IMR-90 (cell line): Measurements from ENCODE around the gene ATPAF1. TPM values are rescaled to one million over a fixed set of nuclear protein-coding genes. Genes with fewer than 3 reads are reported as not detected.

ENCODE experiments used
- ATAC-seq: fragments of 200-7000 bp; cut with Tn5 transposase; 2 replicates; pipeline ENCODE4 v1.9.1; 2020; ENCODE audit warnings: low read depth, mild to moderate bottlenecking, moderate library complexity
- BruUV-seq: library from RNA; stranded (reverse); fragments of 400-500 nt; replicated peaks from 2 replicates; lab custom pipeline; 2021; lab: Mats Ljungman, UMichigan
- CTCF ChIA-PET: fragments of 300-600 bp; formaldehyde crosslinking; extraction: SDS; loops from one replicate; lab custom pipeline; 2021; ENCODE audit warnings: antibody characterized with exemption; lab: Yijun Ruan, JAX
- POLR2A ChIA-PET: fragments of 300-600 bp; sonication (Branson Sonifier 250); formaldehyde crosslinking; loops from one replicate; lab custom pipeline; 2022; ENCODE audit warnings: antibody characterized with exemption; ENCODE audit not compliant: unreplicated experiment; lab: Charles Lee
- DNase-seq: peaks from one replicate; pipeline ENCODE4 v3.0.0; 2013
- H2AFZ ChIP-seq: replicated peaks from 2 replicates; pipeline ENCODE3; 2013; ENCODE audit warnings: low read length, mild to moderate bottlenecking; ENCODE audit not compliant: poor library complexity
- H2AK5ac ChIP-seq: 2 replicates; pipeline ENCODE4 v1.6.1; 2013; ENCODE audit warnings: low read depth, low read length, inconsistent platforms
- H2AK9ac ChIP-seq: replicated peaks from 2 replicates; pipeline ENCODE3; 2013; ENCODE audit warnings: mild to moderate bottlenecking, low read depth, low read length, moderate library complexity; ENCODE audit not compliant: poor library complexity
- H2BK120ac ChIP-seq: 2 replicates; pipeline ENCODE4 v1.6.1; 2013; ENCODE audit warnings: low read depth, low read length, inconsistent platforms
- H2BK15ac ChIP-seq: 3 replicates; pipeline ENCODE4 v1.6.1; 2013; ENCODE audit warnings: low read depth, low read length, inconsistent platforms
- H2BK20ac ChIP-seq: 2 replicates; pipeline ENCODE4 v1.6.1; 2013; ENCODE audit warnings: low read depth, mild to moderate bottlenecking, inconsistent platforms, low read length, moderate library complexity
- H2BK5ac ChIP-seq: 2 replicates; pipeline ENCODE4 v1.6.1; 2013; ENCODE audit warnings: mild to moderate bottlenecking, low read depth, low read length, inconsistent platforms; ENCODE audit not compliant: poor library complexity, severe bottlenecking
- H3K14ac ChIP-seq: replicated peaks from 2 replicates; pipeline ENCODE4 v1.6.1; 2013; ENCODE audit warnings: low read depth, low read length, inconsistent platforms
- H3K18ac ChIP-seq: 2 replicates; pipeline ENCODE4 v1.6.1; 2013; ENCODE audit warnings: low read depth, low read length, control low read depth
- H3K23ac ChIP-seq: 2 replicates; pipeline ENCODE4 v1.6.1; 2013; ENCODE audit warnings: low read depth, low read length, inconsistent platforms
- H3K27ac ChIP-seq: 2 replicates; pipeline ENCODE4 v1.5.1; 2013; ENCODE audit warnings: mild to moderate bottlenecking, control low read depth, low read length; ENCODE audit not compliant: insufficient read depth
- H3K27me3 ChIP-seq: 2 replicates; pipeline ENCODE4 v1.6.1; 2013; ENCODE audit warnings: low read length; ENCODE audit not compliant: control insufficient read depth, insufficient read depth
- H3K36me3 ChIP-seq: 2 replicates; pipeline ENCODE4 v1.6.1; 2013; ENCODE audit warnings: low read length, mixed read lengths; ENCODE audit not compliant: control insufficient read depth, insufficient read depth
- H3K4ac ChIP-seq: 2 replicates; pipeline ENCODE4 v1.6.1; 2013; ENCODE audit warnings: low read depth, low read length, inconsistent platforms
- H3K4me1 ChIP-seq: 2 replicates; pipeline ENCODE4 v1.6.1; 2013; ENCODE audit warnings: low read length, mixed read lengths; ENCODE audit not compliant: control insufficient read depth, insufficient read depth
- H3K4me2 ChIP-seq: 2 replicates; pipeline ENCODE4 v1.6.1; 2013; ENCODE audit warnings: low read depth, mild to moderate bottlenecking, control low read depth, low read length, moderate library complexity
- H3K4me3 ChIP-seq: 2 replicates; pipeline ENCODE4 v1.5.1; 2013; ENCODE audit warnings: low read depth, mild to moderate bottlenecking, control low read depth, low read length, moderate library complexity; ENCODE audit not compliant: insufficient read depth
- H3K56ac ChIP-seq: 2 replicates; pipeline ENCODE4 v1.6.1; 2013; ENCODE audit warnings: low read length, inconsistent platforms; ENCODE audit not compliant: insufficient read depth; ENCODE audit errors: extremely low read depth
- H3K79me1 ChIP-seq, 2 experiments: 2 replicates each; pipeline ENCODE4 v1.6.1; 2013; ENCODE audit warnings: low read length in 2 of 2, inconsistent platforms in 1 of 2, low read depth in 1 of 2
- H3K9ac ChIP-seq: 2 replicates; pipeline ENCODE4 v1.6.1; 2013; ENCODE audit warnings: low read depth, low read length, control low read depth
- H3K9me1 ChIP-seq: 2 replicates; pipeline ENCODE4 v1.6.1; 2013; ENCODE audit warnings: low read length, inconsistent platforms; ENCODE audit not compliant: insufficient read depth
- H3K9me3 ChIP-seq: 2 replicates; pipeline ENCODE4 v1.6.1; 2013; ENCODE audit warnings: low read length; ENCODE audit not compliant: control insufficient read depth, insufficient read depth
- H4K20me1 ChIP-seq: 2 replicates; pipeline ENCODE4 v1.6.1; 2013; ENCODE audit warnings: low read length, inconsistent platforms; ENCODE audit not compliant: insufficient read depth
- H4K5ac ChIP-seq: 2 replicates; pipeline ENCODE4 v1.6.1; 2013; ENCODE audit warnings: mild to moderate bottlenecking, low read depth, low read length, control low read depth
- H4K8ac ChIP-seq, 2 experiments: 2 replicates each; pipeline ENCODE4 v1.6.1; 2013; ENCODE audit warnings: low read depth in 2 of 2, low read length in 2 of 2, control low read depth in 1 of 2, inconsistent platforms in 1 of 2
- H4K91ac ChIP-seq: 2 replicates; pipeline ENCODE4 v1.6.1; 2013; ENCODE audit warnings: low read depth, low read length, inconsistent platforms; ENCODE audit not compliant: insufficient read depth
- ELK1 ChIP-seq: fragments of 150-350 bp; IDR thresholded peaks from 2 replicates; pipeline ENCODE4 v1.6.1; 2016; ENCODE audit warnings: low read depth, mild to moderate bottlenecking, low read length, moderate library complexity, borderline replicate concordance
- FOS ChIP-seq: fragments of 150-350 bp; IDR thresholded peaks from 2 replicates; pipeline ENCODE4 v1.6.1; 2016; ENCODE audit warnings: low read depth, low read length
- NFE2L2 ChIP-seq: fragments of 150-350 bp; IDR thresholded peaks from 2 replicates; pipeline ENCODE4 v1.6.1; 2016; ENCODE audit warnings: low read depth, mild to moderate bottlenecking, low read length
- POLR2A ChIP-seq: IDR thresholded peaks from 2 replicates; pipeline ENCODE4 v1.6.1; 2012; ENCODE audit warnings: mild to moderate bottlenecking, low read depth, low read length
- SMC3 ChIP-seq: fragments of 150-350 bp; IDR thresholded peaks from 2 replicates; pipeline ENCODE4 v1.6.1; 2016; ENCODE audit warnings: low read depth, mild to moderate bottlenecking, antibody characterized with exemption, low read length, moderate library complexity
- WGBS, 2 experiments: methylation state at CpG; one replicate each; pipeline versions ENCODE4 v1.1.5 to v1.1.7; 2013; ENCODE audit warnings: missing lambda C conversion rate in 2 of 2; ENCODE audit not compliant: insufficient read length in 1 of 2; ENCODE audit errors: extremely low coverage in 2 of 2; 5-methylcytosine and 5-hydroxymethylcytosine counted together
- dilution Hi-C: fragments of 300-500 bp; cut with HindIII; formaldehyde crosslinking; loops from one replicate; pipeline ENCODE4 v1.14.3; 2018; ENCODE audit warnings: low sequenced_read_pairs; ENCODE audit not compliant: unreplicated experiment
- in situ Hi-C: fragments of 300-500 bp; cut with MboI; formaldehyde crosslinking; loops from 3 replicates; pipeline ENCODE4 v1.14.3; 2019; ENCODE audit warnings: low sequenced_read_pairs, inconsistent platforms, mixed read lengths
- intact Hi-C: fragments of 100-400 bp; cut with micrococcal nuclease; formaldehyde crosslinking; loops from 2 replicates; pipeline ENCODE4 v1.10.0; 2022
- polyA plus RNA-seq, 3 experiments: library from polyadenylated mRNA; depleted of rRNA; stranded (reverse); fragments of >200 nt; gene quantifications; 2 replicates each; pipeline ENCODE4 v1.2.3, GENCODE V29; 2012; ENCODE audit warnings: low replicate concordance in 1 of 3
- total RNA-seq: library from RNA; depleted of rRNA; stranded (reverse); fragments of >200 nt; gene quantifications from 2 replicates; pipeline ENCODE4 v1.2.3, GENCODE V29; 2012
- TF ChIP-seq, protein P1 (sequence below): conservative IDR thresholded peaks from 2 replicates; pipeline ENCODE4 v1.5.1; 2012; ENCODE audit warnings: mild to moderate bottlenecking, low read depth, low read length, improper control_type of control experiment
- TF ChIP-seq, protein P2 (sequence below): fragments of 150-350 bp; IDR thresholded peaks from 2 replicates; pipeline ENCODE4 v1.6.1; 2017; ENCODE audit warnings: mild to moderate bottlenecking, antibody characterized with exemption, low read length, low read depth

ATPAF1 gene
- total and polyA plus RNA-seq, 2 of the 4 experiments (the other 2 are of a cell fraction): 55.5 to 80.3 TPM

DNA sequence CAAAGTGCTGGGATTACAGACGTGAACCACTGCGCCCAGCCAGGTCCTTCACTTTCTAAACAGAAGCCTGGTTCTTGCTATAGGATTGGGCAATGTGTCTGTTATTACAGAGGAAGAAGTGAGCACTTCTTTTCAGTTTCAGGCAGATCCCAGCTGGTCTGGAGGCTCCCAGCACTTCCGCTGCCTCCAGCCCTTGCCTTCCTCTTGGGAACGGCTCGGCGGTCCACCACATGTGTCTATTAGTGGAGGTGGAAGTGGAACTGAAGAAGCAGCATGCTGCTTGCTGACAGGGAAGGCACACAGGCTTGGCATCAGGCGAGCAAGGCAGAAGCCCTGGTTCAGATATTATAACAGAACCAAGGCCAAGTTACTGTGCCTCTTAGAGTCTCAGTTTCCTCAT, 81.1 kb downstream of the ATPAF1 start:
- H2BK20ac ChIP-seq: no peak overlapping the region
- H3K27me3 ChIP-seq: no peaks in the 10 kb centered on the region
- no peak overlapping the region for H3K4ac ChIP-seq
- POLR2A ChIA-PET: no interaction called here
- no peak overlapping the region for H2BK5ac ChIP-seq
- H3K36me3 ChIP-seq: peaks cover 57% of the 10 kb centered on the region
- no peak overlapping the region for H4K91ac ChIP-seq
- ATAC-seq (no peak), DNase-seq (no peak)
- no peak overlapping the region for H2BK15ac ChIP-seq
- TF ChIP-seq, protein P1, sequence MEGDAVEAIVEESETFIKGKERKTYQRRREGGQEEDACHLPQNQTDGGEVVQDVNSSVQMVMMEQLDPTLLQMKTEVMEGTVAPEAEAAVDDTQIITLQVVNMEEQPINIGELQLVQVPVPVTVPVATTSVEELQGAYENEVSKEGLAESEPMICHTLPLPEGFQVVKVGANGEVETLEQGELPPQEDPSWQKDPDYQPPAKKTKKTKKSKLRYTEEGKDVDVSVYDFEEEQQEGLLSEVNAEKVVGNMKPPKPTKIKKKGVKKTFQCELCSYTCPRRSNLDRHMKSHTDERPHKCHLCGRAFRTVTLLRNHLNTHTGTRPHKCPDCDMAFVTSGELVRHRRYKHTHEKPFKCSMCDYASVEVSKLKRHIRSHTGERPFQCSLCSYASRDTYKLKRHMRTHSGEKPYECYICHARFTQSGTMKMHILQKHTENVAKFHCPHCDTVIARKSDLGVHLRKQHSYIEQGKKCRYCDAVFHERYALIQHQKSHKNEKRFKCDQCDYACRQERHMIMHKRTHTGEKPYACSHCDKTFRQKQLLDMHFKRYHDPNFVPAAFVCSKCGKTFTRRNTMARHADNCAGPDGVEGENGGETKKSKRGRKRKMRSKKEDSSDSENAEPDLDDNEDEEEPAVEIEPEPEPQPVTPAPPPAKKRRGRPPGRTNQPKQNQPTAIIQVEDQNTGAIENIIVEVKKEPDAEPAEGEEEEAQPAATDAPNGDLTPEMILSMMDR: no peak
- TF ChIP-seq SMC3 (no peak), POLR2A (no peak), NFE2L2 (no peak), ELK1 (no peak), FOS (no peak)
- TF ChIP-seq, protein P2, sequence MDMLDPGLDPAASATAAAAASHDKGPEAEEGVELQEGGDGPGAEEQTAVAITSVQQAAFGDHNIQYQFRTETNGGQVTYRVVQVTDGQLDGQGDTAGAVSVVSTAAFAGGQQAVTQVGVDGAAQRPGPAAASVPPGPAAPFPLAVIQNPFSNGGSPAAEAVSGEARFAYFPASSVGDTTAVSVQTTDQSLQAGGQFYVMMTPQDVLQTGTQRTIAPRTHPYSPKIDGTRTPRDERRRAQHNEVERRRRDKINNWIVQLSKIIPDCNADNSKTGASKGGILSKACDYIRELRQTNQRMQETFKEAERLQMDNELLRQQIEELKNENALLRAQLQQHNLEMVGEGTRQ: no peak
- H4K8ac ChIP-seq: no peak overlapping the region
- H3K18ac ChIP-seq: no peak overlapping the region
- in situ Hi-C loops: no loop called here
- H3K9me3 ChIP-seq: no peaks in the 10 kb centered on the region
- H2AK5ac ChIP-seq: no peak overlapping the region
- WGBS, 2 experiments: 100% methylated on average over 2 of the region's 7 CpGs; no CpG with 5 or more reads in 1 of the 2 experiments
- CTCF ChIA-PET: no interaction called here
- no peak overlapping the region for H3K14ac ChIP-seq
- H3K56ac ChIP-seq: no peak overlapping the region
- no TSS peak for BruUV-seq
- no peak overlapping the region for H3K27ac ChIP-seq
- intact Hi-C loops: no loop called here
- H2AFZ ChIP-seq: no peak overlapping the region
- no peaks in the 10 kb centered on the region for H4K20me1 ChIP-seq
- H2BK120ac ChIP-seq: no peak overlapping the region
- dilution Hi-C loops: no loop called here
- H3K4me1 ChIP-seq: no peaks in the 10 kb centered on the region
- no peak overlapping the region for H3K23ac ChIP-seq
- H3K9ac ChIP-seq: no peak overlapping the region
- no peak overlapping the region for H3K4me2 ChIP-seq
- no peak overlapping the region for H4K5ac ChIP-seq
- no peaks in the 10 kb centered on the region; the same call in 1 of the 2 replicates for H3K9me1 ChIP-seq
- H3K79me1 ChIP-seq: no peaks in the 10 kb centered on the region; a peak in 1 of 4 replicates
- H3K4me3 ChIP-seq: no peak overlapping the region
- H2AK9ac ChIP-seq: no peak overlapping the region
